Measurements from ENCODE around the gene DUS3L.

DUS3L gene

GRCh38 chr19:5805462-5806132, 14.6 kb upstream of the DUS3L start:
- Histone ChIP-seq H3K4me1 (ENCODE audit: control insufficient read depth, insufficient read depth, low read length, unreplicated experiment) (peaks cover 3% of the 10 kb centered on the region), H3K4me3 (ENCODE audit: low read depth, low read length) (no peak overlapping the region)

DNA sequence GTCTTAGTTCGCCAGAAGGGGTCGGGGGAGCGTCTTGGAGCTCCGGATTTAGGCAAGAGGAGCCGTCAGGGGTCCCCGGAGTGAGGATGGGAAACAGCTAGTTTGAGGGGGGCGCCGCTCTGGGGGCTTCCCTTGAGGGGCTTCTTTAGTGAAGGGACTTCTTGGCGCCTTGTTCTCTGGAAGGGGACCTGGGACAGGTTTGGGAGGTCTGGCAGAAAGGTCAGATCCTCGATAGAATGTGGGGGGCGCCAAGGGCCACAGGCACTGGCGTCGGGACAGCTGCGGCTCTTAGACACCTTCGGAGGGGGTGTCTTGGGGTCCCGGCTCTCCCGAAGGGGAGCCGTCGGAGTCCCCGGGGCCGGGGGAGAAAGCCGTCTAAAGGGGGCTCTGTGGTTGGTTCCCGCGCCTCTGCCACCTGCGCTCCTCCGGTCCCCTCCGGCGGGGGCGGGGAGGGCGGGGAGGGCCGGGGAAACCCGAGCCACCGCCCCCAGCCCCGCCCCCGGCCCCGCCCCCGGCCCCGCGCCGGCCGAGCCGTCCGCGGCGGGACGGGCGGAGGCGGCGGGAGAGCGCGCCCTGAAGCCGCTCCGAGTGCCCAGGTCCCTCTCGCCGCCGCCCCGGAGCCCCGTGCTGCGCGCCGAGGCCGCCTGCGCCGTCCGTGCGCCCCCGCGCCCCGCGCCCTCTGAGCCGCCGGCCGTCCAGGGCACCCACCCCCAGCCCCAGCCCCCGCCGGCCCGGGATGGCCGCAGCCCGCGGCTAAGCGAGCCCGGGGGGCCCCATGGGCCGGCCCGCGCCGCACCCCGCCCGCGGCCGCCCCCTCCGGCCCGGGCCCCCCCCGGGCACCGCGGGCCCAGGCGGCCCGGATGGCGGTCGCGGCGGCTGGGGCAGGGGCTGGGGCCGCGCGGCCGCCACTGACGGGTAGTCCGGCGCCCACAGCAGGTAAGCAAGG, 13.8 kb upstream of the DUS3L start, which contains the start of gene NRTN:
NRTN (plus strand) TSS at position 552 of the 946 bp plus-strand sequence. CDS start 19,099 bp downstream, outside the sequence.
- peaks cover 3% of the 10 kb centered on the region for H3K4me1 ChIP-seq (ENCODE audit: control insufficient read depth, insufficient read depth, low read length, unreplicated experiment)
- H3K36me3 ChIP-seq (ENCODE audit: insufficient read depth, low read length) = no peaks in the 10 kb centered on the region
- no peaks in the 10 kb centered on the region for H3K79me2 ChIP-seq (ENCODE audit: control insufficient read depth, insufficient read depth, low read length, unreplicated experiment)
- H3K27me3 ChIP-seq (ENCODE audit: insufficient read depth, low read length) = peaks cover 18% of the 10 kb centered on the region
- H3K27ac ChIP-seq (ENCODE audit: low read depth, low read length) = no peak within 1 kb of the TSS
- peak within 1 kb of the TSS; percentile 70; the same call in 1 of the 2 replicates for H3K4me3 ChIP-seq (ENCODE audit: low read depth, low read length)
- H2AFZ ChIP-seq (ENCODE audit: low read length, unreplicated experiment) = no peak within 1 kb of the TSS

More at GRCh38 chr19:5805462-5806132, 14.6 kb upstream of the DUS3L start:
- H2AFZ ChIP-seq (ENCODE audit: low read length, unreplicated experiment) = no peak overlapping the region
- no peaks in the 10 kb centered on the region for H3K36me3 ChIP-seq (ENCODE audit: insufficient read depth, low read length)
- H3K27ac ChIP-seq (ENCODE audit: low read depth, low read length) = no peak overlapping the region
- no peaks in the 10 kb centered on the region for H3K79me2 ChIP-seq (ENCODE audit: control insufficient read depth, insufficient read depth, low read length, unreplicated experiment)
- peaks cover 18% of the 10 kb centered on the region for H3K27me3 ChIP-seq (ENCODE audit: insufficient read depth, low read length)

DNA sequence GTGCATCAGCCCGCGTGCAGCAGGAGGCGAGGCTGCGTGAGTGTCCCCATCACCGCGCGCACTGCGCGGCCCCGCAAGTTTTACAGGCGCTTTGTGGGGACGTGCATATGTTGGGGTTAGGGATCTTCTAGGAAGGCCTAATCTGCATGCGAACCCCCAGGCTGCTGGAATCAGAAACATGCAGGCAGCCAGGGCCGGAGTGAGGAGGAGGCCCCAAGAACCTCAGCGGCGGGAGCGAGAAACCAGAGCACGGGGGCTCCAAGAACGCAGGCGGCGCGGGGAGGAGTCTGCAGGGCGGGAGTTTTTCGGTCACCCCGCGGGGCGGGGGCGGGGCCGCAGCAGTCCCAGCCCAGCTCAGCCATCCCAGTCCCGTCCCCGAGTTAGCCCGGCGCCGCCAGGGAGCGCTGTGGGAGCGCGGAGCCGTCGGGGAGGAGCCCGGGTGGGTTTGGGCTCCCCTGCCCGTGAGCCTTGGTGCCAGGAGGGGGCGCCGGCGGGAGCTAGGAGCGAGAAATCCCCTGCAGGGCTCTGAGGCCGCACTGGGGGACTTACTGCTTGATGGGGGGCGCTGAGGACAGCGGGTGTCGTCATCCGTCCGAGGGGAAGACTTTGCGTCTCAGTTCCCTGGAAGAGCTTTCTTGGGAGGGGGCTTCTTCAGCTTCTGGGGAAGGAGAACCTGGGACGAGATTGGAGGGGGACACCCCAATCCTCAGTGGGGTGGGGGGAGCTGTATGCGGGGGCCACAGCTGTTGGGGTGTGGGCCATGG, 13.0 kb upstream of the DUS3L start:
- no peaks in the 10 kb centered on the region for H3K36me3 ChIP-seq (ENCODE audit: insufficient read depth, low read length)
- peaks cover 3% of the 10 kb centered on the region for H3K4me1 ChIP-seq (ENCODE audit: control insufficient read depth, insufficient read depth, low read length, unreplicated experiment)
- no peak overlapping the region for H3K27ac ChIP-seq (ENCODE audit: low read depth, low read length)
- peak overlapping the region; percentile 70 for H3K4me3 ChIP-seq (ENCODE audit: low read depth, low read length)
- H3K79me2 ChIP-seq (ENCODE audit: control insufficient read depth, insufficient read depth, low read length, unreplicated experiment) = no peaks in the 10 kb centered on the region
- no peak overlapping the region for H2AFZ ChIP-seq (ENCODE audit: low read length, unreplicated experiment)
- peaks cover 18% of the 10 kb centered on the region for H3K27me3 ChIP-seq (ENCODE audit: insufficient read depth, low read length)

GRCh38 chr19:5803441-5803751, 12.4 kb upstream of the DUS3L start:
- Histone ChIP-seq H3K27me3 (ENCODE audit: insufficient read depth, low read length) (peaks cover 18% of the 10 kb centered on the region), H2AFZ (ENCODE audit: low read length, unreplicated experiment) (no peak overlapping the region), H3K4me1 (ENCODE audit: control insufficient read depth, insufficient read depth, low read length, unreplicated experiment) (peaks cover 3% of the 10 kb centered on the region), H3K4me3 (ENCODE audit: low read depth, low read length) (peak overlapping the region; percentile 70), H3K36me3 (ENCODE audit: insufficient read depth, low read length) (no peaks in the 10 kb centered on the region), H3K27ac (ENCODE audit: low read depth, low read length) (no peak overlapping the region), H3K79me2 (ENCODE audit: control insufficient read depth, insufficient read depth, low read length, unreplicated experiment) (no peaks in the 10 kb centered on the region)

DNA sequence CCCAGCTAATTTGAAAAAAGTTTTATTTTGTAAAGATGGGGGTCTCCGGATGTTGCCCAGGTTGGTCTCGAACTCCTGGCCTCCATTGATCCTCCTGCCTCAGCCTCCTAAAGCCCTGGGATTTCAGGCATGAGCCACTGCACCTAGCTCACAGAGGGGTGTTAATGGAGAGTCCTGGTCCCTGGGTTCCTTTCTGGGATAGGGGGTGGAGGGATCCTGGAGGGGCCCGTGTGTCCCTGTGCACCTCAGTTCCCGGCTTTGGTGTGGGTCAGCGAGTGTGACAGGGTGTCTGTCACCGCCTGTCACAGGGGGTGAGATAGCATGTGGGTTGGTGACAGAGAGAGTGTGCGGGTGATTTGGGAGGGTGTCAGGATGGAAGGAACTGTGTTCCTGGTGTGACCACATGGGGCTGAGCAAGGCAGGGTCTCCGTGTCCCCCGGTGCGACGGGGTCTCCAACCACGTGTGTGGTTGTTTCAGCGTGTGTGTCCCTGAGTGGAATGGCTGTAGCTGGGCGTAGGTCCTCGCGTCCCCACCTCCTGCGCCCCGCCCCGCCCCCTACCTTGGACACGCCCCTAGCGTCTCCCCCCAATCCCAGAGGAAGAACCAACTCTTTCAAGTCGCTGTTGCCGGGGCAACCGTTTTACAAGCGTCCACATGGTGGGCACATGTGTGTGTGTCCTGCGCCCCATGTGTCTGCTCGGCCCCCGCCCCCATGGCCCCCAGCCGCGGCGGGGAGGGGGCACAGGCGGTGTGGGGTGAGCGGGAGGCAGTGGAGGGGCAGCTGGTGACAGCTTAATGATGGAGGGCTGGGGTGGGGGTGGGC, 11.0 kb upstream of the DUS3L start:
- Histone ChIP-seq H3K27ac (ENCODE audit: low read depth, low read length) (no peak overlapping the region), H3K27me3 (ENCODE audit: insufficient read depth, low read length) (peaks cover 18% of the 10 kb centered on the region), H3K4me1 (ENCODE audit: control insufficient read depth, insufficient read depth, low read length, unreplicated experiment) (peaks cover 3% of the 10 kb centered on the region), H3K4me3 (ENCODE audit: low read depth, low read length) (no peak overlapping the region), H3K36me3 (ENCODE audit: insufficient read depth, low read length) (no peaks in the 10 kb centered on the region), H2AFZ (ENCODE audit: low read length, unreplicated experiment) (no peak overlapping the region), H3K79me2 (ENCODE audit: control insufficient read depth, insufficient read depth, low read length, unreplicated experiment) (no peaks in the 10 kb centered on the region)

DNA sequence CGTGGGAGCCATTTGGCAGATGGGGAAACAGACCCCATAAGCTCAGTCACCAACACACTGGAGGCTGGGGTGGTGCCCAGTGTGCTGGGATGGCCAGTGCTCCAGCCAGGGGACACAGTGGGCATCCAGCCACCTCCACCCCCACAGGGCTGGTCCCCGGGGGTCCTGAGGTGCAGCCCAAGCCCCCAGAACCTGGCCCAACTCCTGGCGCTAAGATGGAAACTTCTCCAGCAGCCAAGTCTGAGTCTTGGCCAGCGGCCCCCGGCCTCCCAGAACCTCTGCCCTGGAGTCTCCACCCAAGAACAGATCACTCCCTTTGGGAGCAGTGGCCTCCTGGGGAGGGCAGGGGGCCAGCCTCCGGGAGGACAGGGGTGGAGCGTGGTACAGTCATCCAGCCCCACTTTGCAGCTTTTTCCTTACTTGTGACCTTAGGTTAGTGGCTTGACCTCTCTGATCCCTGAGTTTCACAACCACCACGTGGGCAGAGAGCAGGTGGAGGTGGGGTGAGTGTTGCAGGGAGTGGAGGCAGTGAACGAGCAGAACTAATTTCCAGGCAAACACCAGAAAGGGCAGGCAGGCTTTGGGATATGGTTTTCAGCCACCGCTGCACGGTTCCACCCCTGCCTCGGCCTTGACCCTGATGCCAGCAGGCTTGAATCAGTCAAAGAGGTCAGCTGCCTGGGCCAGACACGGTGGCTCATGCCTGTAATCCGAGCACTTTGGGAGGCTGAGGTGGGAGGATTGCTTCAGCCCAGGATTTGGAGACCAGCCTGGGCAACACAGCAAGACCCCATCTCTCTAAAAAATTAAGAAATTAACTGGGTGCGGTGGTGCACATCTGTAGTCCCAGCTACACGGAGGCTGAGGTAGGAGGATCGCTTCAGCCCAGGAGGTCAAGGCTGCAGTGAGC, 9.7 kb upstream of the DUS3L start:
- peaks cover 3% of the 10 kb centered on the region for H3K4me1 ChIP-seq (ENCODE audit: control insufficient read depth, insufficient read depth, low read length, unreplicated experiment)
- H2AFZ ChIP-seq (ENCODE audit: low read length, unreplicated experiment) = no peak overlapping the region
- no peaks in the 10 kb centered on the region for H3K79me2 ChIP-seq (ENCODE audit: control insufficient read depth, insufficient read depth, low read length, unreplicated experiment)
- no peak overlapping the region for H3K4me3 ChIP-seq (ENCODE audit: low read depth, low read length)
- H3K36me3 ChIP-seq (ENCODE audit: insufficient read depth, low read length) = no peaks in the 10 kb centered on the region
- peaks cover 11% of the 10 kb centered on the region for H3K27me3 ChIP-seq (ENCODE audit: insufficient read depth, low read length)
- no peak overlapping the region for H3K27ac ChIP-seq (ENCODE audit: low read depth, low read length)

GRCh38 chr19:5799247-5800241, 8.6 kb upstream of the DUS3L start:
- Histone ChIP-seq H3K4me1 (ENCODE audit: control insufficient read depth, insufficient read depth, low read length, unreplicated experiment) (peaks cover 3% of the 10 kb centered on the region), H3K27me3 (ENCODE audit: insufficient read depth, low read length) (peaks cover 5% of the 10 kb centered on the region), H3K4me3 (ENCODE audit: low read depth, low read length) (no peak overlapping the region), H3K36me3 (ENCODE audit: insufficient read depth, low read length) (no peaks in the 10 kb centered on the region), H3K79me2 (ENCODE audit: control insufficient read depth, insufficient read depth, low read length, unreplicated experiment) (no peaks in the 10 kb centered on the region), H3K27ac (ENCODE audit: low read depth, low read length) (no peak overlapping the region), H2AFZ (ENCODE audit: low read length, unreplicated experiment) (no peak overlapping the region)

GRCh38 chr19:5798244-5798643, 7.3 kb upstream of the DUS3L start:
- no peaks in the 10 kb centered on the region for H3K36me3 ChIP-seq (ENCODE audit: insufficient read depth, low read length)
- H3K4me3 ChIP-seq (ENCODE audit: low read depth, low read length) = no peak overlapping the region
- H3K27me3 ChIP-seq (ENCODE audit: insufficient read depth, low read length) = no peaks in the 10 kb centered on the region
- H2AFZ ChIP-seq (ENCODE audit: low read length, unreplicated experiment) = no peak overlapping the region
- no peaks in the 10 kb centered on the region for H3K4me1 ChIP-seq (ENCODE audit: control insufficient read depth, insufficient read depth, low read length, unreplicated experiment)
- no peaks in the 10 kb centered on the region for H3K79me2 ChIP-seq (ENCODE audit: control insufficient read depth, insufficient read depth, low read length, unreplicated experiment)
- no peak overlapping the region for H3K27ac ChIP-seq (ENCODE audit: low read depth, low read length)
